ENCODE results near the gene TAF7L. TPM values are rescaled to one million over a fixed set of nuclear protein-coding genes. Genes with fewer than 3 reads are reported as not detected.

TAF7L gene
- total and polyA plus RNA-seq, 2 donors (not counting 1 experiment from before 2014, with no cell fraction given): 0.10 TPM; not detected in 1

- no peak overlapping the region for H3K27ac ChIP-seq (ENCODE audit: low read length in 2 of 2)
- H3K9ac ChIP-seq (ENCODE audit: low read length): no peak overlapping the region
- intact Hi-C loops (cut with micrococcal nuclease): no loop called here
- ATAC-seq (ENCODE audit: low read depth) (no peak), DNase-seq (no peak)
- TF ChIP-seq CTCF (IDR thresholded peaks at IDR 0.05): no peak
- no peak for TF ChIP-seq EZH2 (IDR thresholded peaks at IDR 0.05; ENCODE audit: borderline replicate concordance, insufficient read depth, low read depth, low read length, poor library complexity, severe bottlenecking)
- POLR2A ChIA-PET: no interaction called here
- no peak overlapping the region for H3K4me3 ChIP-seq (ENCODE audit: control extremely low read depth in 1 of 5, extremely low read depth in 1 of 5, insufficient read depth in 1 of 5, low read depth in 2 of 5, low read length in 4 of 5)
- no peaks in the 10 kb centered on the region for H3K27me3 ChIP-seq (replicated peaks in 1 of 4; ENCODE audit: control extremely low read depth in 1 of 4, control insufficient read depth in 3 of 4, insufficient read depth in 4 of 4, low read length in 3 of 4)
- no peaks in the 10 kb centered on the region for H3K79me2 ChIP-seq (ENCODE audit: control insufficient read depth, insufficient read depth, low read length)
- CTCF ChIA-PET: no interaction called here
- no peak overlapping the region for H3K4me3 Mint-ChIP-seq
- no peaks in the 10 kb centered on the region for H3K36me3 ChIP-seq (replicated peaks in 1 of 2; ENCODE audit: control extremely low read depth in 1 of 2, control insufficient read depth in 1 of 2, extremely low read depth in 1 of 2, insufficient read depth in 2 of 2, low read length in 1 of 2)
- H3K4me1 Mint-ChIP-seq: no peaks in the 10 kb centered on the region
- H3K4me1 ChIP-seq (ENCODE audit: control insufficient read depth in 2 of 2, insufficient read depth in 2 of 2, low read length in 2 of 2): no peaks in the 10 kb centered on the region
- H3K27me3 Mint-ChIP-seq: no peaks in the 10 kb centered on the region
- no peaks in the 10 kb centered on the region for H3K9me3 ChIP-seq (ENCODE audit: control extremely low read depth in 1 of 3, control insufficient read depth in 2 of 3, insufficient read depth in 1 of 3, low read length in 2 of 3)
- 100% methylated on average over 2 of the region's 6 CpGs for WGBS (ENCODE audit: insufficient coverage)
- no peaks in the 10 kb centered on the region for H3K9me3 Mint-ChIP-seq (ENCODE audit: insufficient read depth)
- H4K20me1 ChIP-seq (ENCODE audit: control insufficient read depth, insufficient read depth, low read length, poor library complexity, severe bottlenecking): no peaks in the 10 kb centered on the region
- no peak overlapping the region for H3K27ac Mint-ChIP-seq
- H3K4me2 ChIP-seq (replicated peaks; ENCODE audit: low read depth, low read length, poor library complexity, severe bottlenecking): no peak overlapping the region
- no peak overlapping the region for H2AFZ ChIP-seq (ENCODE audit: insufficient read depth, low read depth, low read length, poor library complexity, severe bottlenecking)
Observed at GRCh38 chrX:101274198-101274597, 16.9 kb downstream of the TAF7L start.

- ATAC-seq (ENCODE audit: low read depth): no peak
- H3K9me3 ChIP-seq (ENCODE audit: control extremely low read depth in 1 of 3, control insufficient read depth in 2 of 3, insufficient read depth in 1 of 3, low read length in 2 of 3): no peaks in the 10 kb centered on the region
- H3K27ac ChIP-seq (ENCODE audit: low read length in 2 of 2): no peak overlapping the region
- CTCF ChIA-PET: interaction anchor here (1.2 kb wide), 1 partner anchor 23 kb away, joined by 3 read pairs; no protein-coding TSS in a partner anchor
- no peaks in the 10 kb centered on the region for H3K79me2 ChIP-seq (ENCODE audit: control insufficient read depth, insufficient read depth, low read length)
- no peaks in the 10 kb centered on the region for H3K4me1 ChIP-seq (ENCODE audit: control insufficient read depth in 2 of 2, insufficient read depth in 2 of 2, low read length in 2 of 2)
- H3K36me3 ChIP-seq (replicated peaks in 1 of 2; ENCODE audit: control extremely low read depth in 1 of 2, control insufficient read depth in 1 of 2, extremely low read depth in 1 of 2, insufficient read depth in 2 of 2, low read length in 1 of 2): no peaks in the 10 kb centered on the region
- H3K27me3 ChIP-seq (replicated peaks in 1 of 4; ENCODE audit: control extremely low read depth in 1 of 4, control insufficient read depth in 3 of 4, insufficient read depth in 4 of 4, low read length in 3 of 4): no peaks in the 10 kb centered on the region
- no peak overlapping the region for H2AFZ ChIP-seq (ENCODE audit: insufficient read depth, low read depth, low read length, poor library complexity, severe bottlenecking)
- no peak overlapping the region for H3K4me2 ChIP-seq (replicated peaks; ENCODE audit: low read depth, low read length, poor library complexity, severe bottlenecking)
- H3K9ac ChIP-seq (ENCODE audit: low read length): no peak overlapping the region
- WGBS (ENCODE audit: insufficient coverage): no CpG with 5 or more reads among the region's 5 CpGs
- TF ChIP-seq EZH2 (IDR thresholded peaks at IDR 0.05; ENCODE audit: borderline replicate concordance, insufficient read depth, low read depth, low read length, poor library complexity, severe bottlenecking): no peak
- no peak for TF ChIP-seq CTCF (IDR thresholded peaks at IDR 0.05)
- POLR2A ChIA-PET: no interaction called here
- H3K27me3 Mint-ChIP-seq: no peaks in the 10 kb centered on the region
- intact Hi-C loops (cut with micrococcal nuclease): no loop called here
- H3K4me3 Mint-ChIP-seq: no peak overlapping the region
- no peak overlapping the region for H3K4me3 ChIP-seq (ENCODE audit: control extremely low read depth in 1 of 5, extremely low read depth in 1 of 5, insufficient read depth in 1 of 5, low read depth in 2 of 5, low read length in 4 of 5)
- no peaks in the 10 kb centered on the region for H3K4me1 Mint-ChIP-seq
- no peaks in the 10 kb centered on the region for H4K20me1 ChIP-seq (ENCODE audit: control insufficient read depth, insufficient read depth, low read length, poor library complexity, severe bottlenecking)
- H3K27ac Mint-ChIP-seq: no peak overlapping the region
- no peak for DNase-seq
- H3K9me3 Mint-ChIP-seq (ENCODE audit: insufficient read depth): no peaks in the 10 kb centered on the region
Observed at GRCh38 chrX:101265869-101266428, 25.2 kb downstream of the TAF7L start.
